GM18867 (cell line): ENCODE data around the gene CADM2.

Experiments used
- ATAC-seq: cut with Tn5 transposase; IDR thresholded peaks from one replicate; pipeline ENCODE4 v1.9.1; 2021; ENCODE audit warnings: mild to moderate bottlenecking, moderate library complexity; ENCODE audit not compliant: unreplicated experiment

CADM2 gene

DNA sequence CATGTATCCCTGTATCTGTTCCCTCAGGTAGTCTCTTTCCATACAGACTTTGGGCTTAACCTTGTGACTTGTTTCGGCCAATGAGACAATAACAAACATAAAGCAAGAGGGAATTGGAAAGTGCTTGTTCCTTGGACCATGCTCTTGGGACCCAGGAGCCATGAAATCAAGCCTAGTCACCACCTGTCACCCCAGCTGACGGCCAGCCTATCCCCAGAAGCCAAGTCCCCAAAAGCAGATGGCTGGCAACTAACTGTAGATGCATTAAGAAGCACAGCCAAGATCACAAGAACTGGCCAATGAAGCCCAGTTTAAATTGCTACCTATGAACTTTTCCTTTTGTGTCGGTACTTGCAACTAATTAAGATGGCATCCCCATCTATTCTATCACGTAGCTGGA is 822.0 kb downstream of the CADM2 start:
- no peak for ATAC-seq

DNA sequence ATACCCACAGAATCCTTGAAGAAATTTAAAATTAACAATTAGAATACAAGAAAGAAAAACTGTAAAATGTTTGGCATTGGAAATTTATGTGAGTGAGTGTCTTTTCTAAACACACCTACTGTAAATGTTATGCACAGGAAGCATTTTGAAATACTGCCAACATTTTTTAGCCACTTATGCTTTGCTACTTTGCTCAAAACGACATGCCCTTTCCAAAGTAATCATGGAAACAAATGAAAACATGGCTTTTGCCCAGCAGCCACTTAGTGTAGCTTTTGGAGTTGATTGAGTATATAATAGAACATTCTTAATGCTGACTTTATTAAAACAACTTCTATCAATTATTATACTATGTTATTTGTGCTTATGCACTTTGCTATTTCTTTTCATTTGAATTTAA is 823.0 kb downstream of the CADM2 start:
- ATAC-seq = no peak

DNA sequence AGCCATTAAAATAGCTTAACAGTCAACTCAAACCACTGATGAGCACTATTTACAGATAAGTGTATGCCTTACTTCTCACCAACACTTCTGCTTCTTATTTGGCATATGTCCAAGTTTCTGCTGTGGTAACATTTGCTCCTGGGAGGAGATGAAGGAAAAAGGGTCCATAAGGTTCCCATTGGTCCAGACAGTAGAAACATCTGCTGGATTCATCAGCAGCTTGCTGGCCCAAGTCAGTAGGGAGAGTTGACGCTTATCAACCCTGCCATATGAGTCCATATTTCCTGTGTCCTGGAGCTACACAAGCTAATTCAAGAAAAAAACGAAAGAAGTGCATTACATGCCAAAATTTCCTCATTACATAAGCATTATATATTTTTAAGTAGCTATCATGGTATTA is 824.5 kb downstream of the CADM2 start:
- ATAC-seq = no peak

DNA sequence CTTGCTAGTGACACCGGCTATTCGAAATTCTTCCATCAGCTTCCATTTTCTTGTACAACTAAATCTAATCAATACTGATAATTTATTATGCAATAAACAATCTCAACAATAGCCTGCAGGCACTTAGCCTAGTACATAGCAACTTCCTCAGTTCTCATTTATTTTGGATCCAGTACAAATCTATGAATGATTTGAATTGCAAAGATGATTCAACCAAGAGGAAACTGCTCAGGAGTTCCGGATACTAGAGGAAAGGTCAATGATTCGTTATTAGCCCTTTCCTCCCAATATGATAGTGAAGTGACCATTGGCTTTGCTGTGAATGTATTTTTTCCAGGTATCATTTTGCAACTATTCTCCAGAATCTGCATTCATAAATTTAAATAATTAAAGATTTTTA is 827.0 kb downstream of the CADM2 start:
- ATAC-seq = no peak

DNA sequence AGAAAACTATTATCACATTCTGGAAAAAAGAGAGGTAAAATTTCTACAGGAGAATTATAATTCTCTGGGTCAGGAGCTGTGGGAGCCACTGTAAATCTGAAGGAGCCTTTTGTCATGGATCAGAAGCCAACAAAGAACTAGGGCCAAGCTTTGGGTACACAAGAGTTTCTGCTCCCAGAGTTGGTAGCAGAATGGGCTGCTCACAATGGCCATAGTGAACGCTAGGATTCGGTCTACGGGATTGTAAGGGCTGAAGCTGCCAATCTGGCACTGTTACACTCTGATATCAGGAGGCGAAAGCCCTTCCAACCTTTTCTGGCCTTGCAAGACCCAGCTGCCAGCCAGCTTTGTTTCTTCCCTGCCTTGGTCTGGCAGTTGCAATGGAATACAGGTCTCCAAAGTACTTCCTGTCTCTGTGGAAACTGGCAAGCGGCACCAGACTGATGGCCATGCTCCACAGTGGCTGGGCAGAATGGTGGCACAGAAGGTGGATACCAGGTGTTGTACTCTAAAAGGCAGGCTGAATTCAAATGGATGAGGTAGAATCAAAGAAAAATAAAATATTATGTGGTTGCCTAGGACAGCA is 831.7 kb downstream of the CADM2 start:
- no peak for ATAC-seq

DNA sequence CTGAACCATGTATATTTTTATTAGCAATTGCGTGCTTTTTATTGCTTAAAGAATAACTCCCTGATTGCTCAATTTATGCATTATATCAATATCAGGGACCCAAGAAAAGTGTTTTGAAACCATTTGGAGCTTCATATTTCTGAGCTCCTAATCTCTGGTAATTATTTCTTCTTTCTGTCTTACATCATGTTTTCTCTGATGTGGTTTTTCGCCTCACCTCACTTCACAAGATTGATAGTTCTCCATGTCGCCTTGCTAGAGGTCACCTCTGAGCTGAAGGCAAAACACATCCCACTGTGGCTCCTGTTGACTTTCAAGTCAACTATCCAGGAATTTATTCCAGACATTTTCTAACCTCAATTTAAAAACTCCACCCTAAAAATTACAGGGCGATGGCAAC is 837.4 kb downstream of the CADM2 start:
- ATAC-seq = no peak

DNA sequence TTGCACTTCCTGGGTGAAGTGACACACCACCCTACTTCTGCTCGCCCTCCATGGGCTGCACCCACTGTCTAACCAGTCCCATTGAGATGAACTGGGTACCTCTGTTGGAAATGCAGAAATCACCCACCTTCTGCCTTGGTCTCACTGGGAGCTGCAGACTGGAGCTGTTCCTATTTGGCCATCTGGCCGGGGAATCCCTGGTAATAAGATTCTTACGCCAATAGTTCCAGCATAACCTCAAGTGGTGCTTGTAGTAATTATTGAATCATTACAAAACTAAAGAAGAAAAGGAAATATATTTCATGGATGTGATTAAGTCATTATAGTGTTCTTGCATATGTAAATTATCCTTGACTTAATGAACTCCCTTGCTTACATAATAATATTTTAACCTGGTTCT is 841.9 kb downstream of the CADM2 start:
- no peak for ATAC-seq

DNA sequence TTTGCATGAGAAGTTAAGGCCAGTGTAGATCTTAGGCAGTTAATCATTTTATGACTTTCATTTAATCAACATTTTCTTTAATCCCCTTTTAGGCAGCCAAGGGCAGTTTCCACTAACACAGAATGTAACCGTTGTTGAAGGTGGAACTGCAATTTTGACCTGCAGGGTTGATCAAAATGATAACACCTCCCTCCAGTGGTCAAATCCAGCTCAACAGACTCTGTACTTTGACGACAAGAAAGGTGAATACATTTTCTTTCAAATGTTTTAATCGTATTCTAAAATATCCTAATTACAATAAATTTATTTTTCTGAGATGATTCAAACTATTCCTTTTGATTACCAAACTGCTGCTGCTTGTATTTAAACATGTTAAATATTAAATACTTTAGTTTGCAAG is 843.2 kb downstream of the CADM2 start:
- no peak for ATAC-seq

DNA sequence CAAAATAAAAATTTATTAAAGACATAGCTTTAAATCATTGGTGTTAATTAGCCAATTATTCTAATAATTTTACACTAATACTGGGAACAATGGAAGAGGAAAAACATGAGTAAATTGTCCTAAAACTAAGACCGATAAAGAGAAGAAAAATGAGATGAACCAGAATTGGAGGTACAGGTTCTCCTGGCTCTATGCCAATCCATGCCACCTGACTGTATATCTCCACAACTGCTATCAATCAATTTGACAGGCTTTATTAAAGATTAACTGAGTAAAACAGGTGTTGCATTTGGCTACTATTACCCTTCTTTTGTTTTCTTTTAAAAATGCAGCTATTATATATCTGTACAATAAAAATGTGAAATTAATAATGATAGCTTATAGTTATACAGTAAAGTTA is 850.0 kb downstream of the CADM2 start:
- ATAC-seq = no peak

DNA sequence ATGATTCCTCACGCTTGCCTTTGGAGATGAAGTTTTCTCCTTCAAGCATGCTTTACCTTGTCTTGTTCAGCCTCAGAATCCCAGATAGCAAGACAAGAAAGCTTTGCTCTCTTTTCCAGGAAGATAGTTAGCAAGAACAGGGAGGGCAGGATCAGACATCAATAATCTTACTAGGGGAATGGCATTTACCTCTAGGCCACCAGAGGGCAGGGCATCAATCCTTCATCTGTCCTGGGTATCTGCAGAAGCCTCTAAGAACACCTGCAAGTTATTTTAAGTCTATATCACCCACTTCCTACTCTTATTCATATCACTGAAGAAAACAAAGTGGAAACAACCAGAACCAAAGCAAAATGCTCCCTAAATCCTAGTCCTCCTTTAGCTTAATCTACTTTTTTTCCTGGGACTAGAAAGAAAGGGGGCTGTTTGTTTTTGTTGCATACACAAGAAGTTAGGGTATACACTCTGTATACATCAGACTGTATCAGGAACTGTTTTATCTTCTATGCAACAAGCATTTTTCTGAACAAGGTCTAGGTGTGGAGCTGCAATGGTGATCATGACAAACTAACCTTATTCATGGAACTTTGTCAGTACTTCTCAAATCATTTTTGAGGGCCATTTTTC is 862.5 kb downstream of the CADM2 start:
- ATAC-seq = peak; percentile 86

DNA sequence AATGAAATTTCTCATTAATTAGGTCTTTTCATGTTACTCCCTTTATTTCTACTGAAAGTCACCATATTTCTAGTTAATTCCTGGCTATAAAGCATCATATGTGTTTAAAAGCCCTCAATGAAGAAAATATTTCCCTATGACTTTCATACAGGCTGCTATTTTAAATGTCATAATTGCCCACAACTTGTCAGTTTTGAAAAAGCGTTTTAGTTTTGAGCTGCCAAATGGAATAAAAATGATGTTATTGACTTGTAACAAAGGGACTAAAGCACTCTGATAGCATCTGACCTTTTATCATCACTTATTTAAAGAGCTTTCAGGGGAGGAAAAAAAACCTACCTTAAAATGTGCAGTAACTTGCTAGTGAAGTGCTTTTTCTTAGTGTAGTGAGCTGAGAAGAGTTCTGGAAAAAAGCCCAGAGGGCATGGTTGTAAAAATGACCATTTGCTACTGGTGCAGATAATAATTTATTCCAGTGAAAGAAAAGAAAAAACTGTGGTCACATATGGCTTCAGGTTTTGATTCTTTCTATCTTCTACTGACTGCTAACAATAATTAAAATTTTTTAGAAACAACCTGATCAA is 877.2 kb downstream of the CADM2 start:
- no peak for ATAC-seq

DNA sequence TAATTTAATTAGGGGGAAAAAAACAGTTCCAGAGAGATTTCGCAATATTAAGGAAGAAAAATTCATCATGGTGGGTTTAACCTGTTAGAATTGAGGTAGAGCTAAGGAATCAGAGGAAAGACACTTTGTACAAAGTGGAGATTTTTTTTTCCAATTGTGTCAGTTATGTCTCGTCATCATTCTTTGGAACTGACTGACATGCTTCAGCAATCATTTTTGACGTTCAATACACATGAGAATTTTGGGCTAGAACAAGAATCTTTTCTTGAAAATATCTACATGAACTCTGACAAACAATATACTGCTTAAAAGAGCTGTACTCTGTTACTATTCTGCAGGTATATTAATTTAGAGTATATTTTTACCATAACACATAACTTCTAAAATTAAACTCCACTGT is 878.6 kb downstream of the CADM2 start:
- no peak for ATAC-seq

DNA sequence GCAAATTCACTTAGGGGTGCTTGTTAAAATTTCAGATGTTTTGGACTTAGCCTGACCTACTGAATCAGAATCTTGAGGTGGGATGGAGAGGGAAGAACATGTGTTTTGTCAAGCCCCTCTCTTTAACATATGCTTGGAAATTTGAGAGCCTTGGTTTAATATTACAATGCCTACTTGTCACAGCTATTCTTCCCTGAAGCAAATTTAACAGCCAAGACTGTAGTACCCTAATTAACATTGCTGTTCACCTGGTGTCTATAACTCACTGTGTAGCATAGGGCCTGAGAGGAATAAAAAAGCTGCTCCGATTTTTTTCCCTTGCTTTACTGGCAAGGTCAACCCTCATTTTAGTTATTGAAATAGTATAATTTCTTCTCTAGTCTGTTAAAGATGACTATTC is 880.1 kb downstream of the CADM2 start:
- ATAC-seq = no peak

DNA sequence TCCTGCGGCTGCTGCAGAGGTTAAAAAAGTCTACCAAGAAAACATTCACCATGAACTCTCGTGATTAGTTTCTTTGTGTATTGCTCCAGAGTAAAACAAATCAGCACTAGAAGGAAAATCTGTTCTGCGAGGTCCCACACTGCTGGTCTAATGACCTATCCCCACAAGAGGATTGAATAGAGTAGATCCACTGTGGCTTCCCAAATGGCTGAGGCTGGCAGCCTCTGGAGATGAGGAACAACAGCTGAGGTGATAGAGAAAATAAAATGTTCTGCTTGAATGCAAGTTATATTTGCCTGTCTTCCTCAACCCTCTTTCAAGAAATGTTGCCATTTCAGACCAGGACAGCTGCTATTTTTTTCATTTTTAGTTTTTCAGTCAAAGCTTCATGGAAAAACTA is 883.3 kb downstream of the CADM2 start:
- ATAC-seq = no peak

DNA sequence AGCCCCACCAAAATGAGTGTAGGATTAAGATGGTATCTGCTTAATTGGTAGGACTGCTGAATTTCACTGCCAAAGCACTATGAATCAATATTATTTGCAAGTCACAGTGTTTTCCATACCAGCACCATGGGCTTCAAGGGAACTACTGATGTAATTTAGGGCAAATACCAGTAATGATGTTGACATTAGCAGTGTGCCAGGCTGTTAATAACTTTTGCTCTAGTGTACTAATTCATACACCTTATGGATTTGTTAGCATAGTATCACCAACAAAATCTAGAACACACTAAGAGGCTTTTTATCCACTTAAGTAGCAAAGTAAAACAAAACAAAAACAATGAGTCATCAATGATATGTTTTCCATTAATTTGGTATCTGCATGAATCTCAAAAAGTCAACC is 888.2 kb downstream of the CADM2 start:
- ATAC-seq = no peak

DNA sequence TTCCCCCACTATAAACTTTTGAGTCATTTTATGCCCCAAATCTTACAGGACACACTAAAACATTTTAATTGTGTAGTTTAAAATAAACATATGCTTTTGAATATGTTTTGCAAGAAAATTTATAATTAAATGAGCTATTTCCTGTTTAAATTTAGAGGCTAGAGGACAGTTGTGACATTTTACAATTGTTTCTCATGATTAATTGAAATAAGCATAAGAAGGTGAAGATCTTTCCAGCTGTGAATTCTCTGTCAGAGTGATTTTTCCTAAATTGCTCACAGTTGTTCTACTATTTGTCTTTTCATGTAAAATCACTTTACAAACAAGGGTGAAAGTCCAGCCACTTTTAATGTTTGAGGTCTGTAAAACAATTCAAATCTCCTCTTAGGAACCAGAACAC is 892.3 kb downstream of the CADM2 start:
- no peak for ATAC-seq

DNA sequence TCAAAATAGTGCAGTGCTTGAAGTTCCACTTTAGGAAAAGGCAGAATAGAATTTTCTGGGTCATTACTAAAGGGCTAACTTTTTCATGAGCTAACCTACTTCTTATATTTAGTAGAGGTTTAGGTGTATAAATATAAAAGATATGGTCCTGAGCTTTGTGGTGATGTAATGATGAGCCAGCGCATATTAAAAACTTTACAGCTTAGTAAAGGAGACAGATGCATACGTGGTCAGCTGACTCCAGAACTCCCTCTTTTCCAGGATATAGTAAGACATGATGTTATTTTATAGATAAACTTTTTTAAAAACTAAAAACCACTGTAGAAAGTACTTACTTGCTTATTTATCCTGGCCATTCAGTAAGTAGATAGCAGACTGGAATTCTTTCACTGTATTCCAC is 895.0 kb downstream of the CADM2 start:
- no peak for ATAC-seq

DNA sequence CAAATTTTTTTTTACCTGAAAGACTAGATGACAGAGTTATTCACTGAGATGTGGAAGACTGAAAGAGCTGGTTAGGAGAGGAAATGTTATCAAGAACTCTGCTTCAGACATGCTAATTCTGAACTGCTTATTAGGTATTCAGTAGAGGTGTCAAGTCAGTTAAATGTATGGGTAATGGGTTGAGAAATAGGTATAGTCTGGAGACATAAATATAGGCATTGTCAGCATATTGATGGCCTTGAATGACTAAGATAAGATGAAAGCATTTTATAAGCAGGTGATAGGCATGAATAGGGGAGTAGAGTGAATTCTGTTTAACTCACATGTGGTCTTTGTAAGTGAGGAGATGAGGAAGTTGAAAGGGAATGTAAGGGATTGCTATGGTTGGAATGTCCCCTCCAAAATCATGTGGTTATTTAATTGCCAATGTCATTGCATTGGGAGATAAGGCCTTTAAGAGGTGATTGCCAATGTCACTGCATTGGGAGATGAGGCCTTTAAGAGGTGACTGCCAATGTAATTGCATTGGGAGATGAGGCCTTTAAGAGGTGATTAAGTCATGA is 904.2 kb downstream of the CADM2 start:
- no peak for ATAC-seq

DNA sequence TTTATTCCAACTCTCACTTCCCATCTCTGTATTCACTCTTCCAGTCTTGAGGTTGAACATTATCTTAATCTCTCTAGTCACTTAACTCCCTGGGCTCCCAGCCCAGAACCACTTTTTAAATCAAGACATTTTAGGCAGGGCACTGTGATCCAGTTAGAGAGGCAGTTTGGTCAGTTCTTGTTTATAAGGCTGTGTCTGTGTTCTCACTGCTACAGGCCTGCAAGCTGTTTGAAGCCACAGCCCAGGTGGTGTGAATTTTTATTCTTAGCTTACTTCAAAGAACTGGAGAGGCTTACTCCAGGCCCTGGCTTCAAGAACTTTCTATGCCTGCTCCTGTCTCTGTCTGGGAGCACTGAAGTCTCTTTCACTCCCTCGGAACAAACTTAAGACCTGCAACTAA is 906.1 kb downstream of the CADM2 start:
- ATAC-seq = no peak

DNA sequence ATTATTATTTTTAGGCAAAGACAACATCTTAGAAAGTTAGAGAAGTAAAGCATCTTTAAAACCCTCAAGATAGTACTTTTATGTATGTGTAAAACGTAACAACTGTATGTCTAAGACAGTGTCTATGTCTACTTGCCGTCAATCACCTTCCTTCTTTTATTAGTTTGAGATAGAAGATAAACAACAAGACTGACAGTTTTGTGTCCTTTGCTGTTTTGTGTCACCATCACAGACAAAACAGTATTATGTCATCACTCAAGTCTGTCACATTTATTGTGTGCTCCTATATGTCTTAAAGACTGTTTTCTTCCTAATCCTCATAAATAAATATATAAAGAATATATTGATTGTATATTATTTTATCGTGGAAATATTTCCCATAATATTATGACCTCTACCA is 908.3 kb downstream of the CADM2 start:
- ATAC-seq = no peak

DNA sequence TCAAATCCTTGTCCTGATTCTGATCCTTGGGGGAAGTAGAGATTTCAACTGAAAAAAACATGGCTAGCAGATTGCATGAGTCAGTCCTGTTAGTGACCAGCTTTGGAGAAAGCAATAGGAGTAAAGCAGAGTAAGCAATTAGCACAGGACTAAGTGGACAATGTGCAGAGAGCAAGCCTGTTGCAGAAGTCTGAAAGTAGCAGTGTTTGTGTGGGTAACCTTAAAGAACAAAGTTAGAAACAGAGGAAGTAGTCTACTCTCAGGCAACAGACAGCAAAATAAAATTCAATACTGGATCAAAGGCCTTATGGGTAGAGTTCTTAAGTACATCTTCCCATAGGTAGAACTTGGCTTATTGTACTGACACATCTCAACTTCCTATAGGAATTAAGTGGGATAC is 916.8 kb downstream of the CADM2 start:
- no peak for ATAC-seq

DNA sequence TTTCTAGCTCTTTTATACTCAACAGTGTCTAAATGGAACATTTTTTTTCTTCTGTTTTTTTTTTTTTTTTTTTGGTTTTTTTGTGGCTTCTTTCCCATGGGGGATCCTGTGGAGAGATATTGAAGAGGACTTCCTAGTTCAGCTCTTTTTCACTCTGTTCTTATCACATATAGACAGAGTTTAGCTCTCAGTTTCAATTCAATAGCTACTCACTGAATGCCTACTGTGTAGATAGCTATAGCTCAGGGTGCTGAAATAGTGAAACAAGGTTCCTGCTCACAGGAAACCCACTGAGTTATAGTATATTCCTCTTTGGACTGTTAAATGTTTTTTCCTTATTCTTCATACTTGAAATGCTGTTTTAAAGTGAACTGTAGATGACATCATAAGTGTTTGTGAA is 918.8 kb downstream of the CADM2 start:
- no peak for ATAC-seq
